Astrocyte (in vitro differentiated cells and primary cell): ENCODE data around the gene CCR2. TPM values are rescaled to one million over a fixed set of nuclear protein-coding genes. Genes with fewer than 3 reads are reported as not detected.

Source experiments
- DNase-seq: peaks from one replicate; pipeline ENCODE4 v3.0.0-alpha.2; 2010; ENCODE audit warnings: low read depth
- FAIRE-seq: peaks from 2 replicates; lab custom pipeline; 2011; peaks lifted over from hg19 to GRCh38; lab: Jason Lieb, UNC
- H2AFZ ChIP-seq: 2 replicates; pipeline ENCODE4 v1.6.0; 2012; ENCODE audit warnings: low read depth, low read length, inconsistent platforms
- H3K27ac ChIP-seq: 2 replicates; pipeline ENCODE4 v1.5.1; 2011; ENCODE audit warnings: low read depth, low read length, inconsistent platforms
- H3K27me3 ChIP-seq: 2 replicates; pipeline ENCODE4 v1.6.0; 2011; ENCODE audit warnings: low read length, inconsistent platforms; ENCODE audit not compliant: insufficient read depth
- H3K36me3 ChIP-seq: 2 replicates; pipeline ENCODE4 v1.5.1; 2011; ENCODE audit warnings: low read length, inconsistent platforms; ENCODE audit not compliant: insufficient read depth
- H3K4me1 ChIP-seq: 2 replicates; pipeline ENCODE4 v1.5.1; 2011; ENCODE audit warnings: low read length, inconsistent platforms; ENCODE audit not compliant: insufficient read depth
- H3K4me2 ChIP-seq: 2 replicates; pipeline ENCODE4 v1.6.0; 2012; ENCODE audit warnings: low read length, inconsistent platforms
- H3K4me3 ChIP-seq: 2 replicates; pipeline ENCODE4 v1.5.1; 2011; ENCODE audit warnings: low read depth, mild to moderate bottlenecking, low read length, inconsistent platforms; ENCODE audit not compliant: insufficient read depth
- H3K79me2 ChIP-seq: 2 replicates; pipeline ENCODE4 v1.6.0; 2012; ENCODE audit warnings: mild to moderate bottlenecking, low read length, inconsistent platforms; ENCODE audit not compliant: insufficient read depth
- H3K9ac ChIP-seq: 2 replicates; pipeline ENCODE4 v1.6.0; 2012; ENCODE audit warnings: mild to moderate bottlenecking, low read length, inconsistent platforms
- H3K9me3 ChIP-seq: 2 replicates; pipeline ENCODE4 v1.5.1; 2012; ENCODE audit warnings: low read depth, mild to moderate bottlenecking, low read length, inconsistent platforms; ENCODE audit not compliant: insufficient read depth
- H4K20me1 ChIP-seq: 2 replicates; pipeline ENCODE4 v1.6.0; 2012; ENCODE audit warnings: low read length, inconsistent platforms; ENCODE audit not compliant: insufficient read depth
- H3K27ac Mint-ChIP-seq: one replicate; pipeline ENCODE4 v1.8.0; 2021; ENCODE audit warnings: mild to moderate bottlenecking, mixed read lengths; ENCODE audit not compliant: unreplicated experiment
- H3K27me3 Mint-ChIP-seq: one replicate; pipeline ENCODE4 v1.8.0; 2021; ENCODE audit warnings: low read depth, mixed read lengths; ENCODE audit not compliant: unreplicated experiment
- H3K36me3 Mint-ChIP-seq: one replicate; pipeline ENCODE4 v1.8.0; 2021; ENCODE audit warnings: low read depth, mixed read lengths; ENCODE audit not compliant: unreplicated experiment
- H3K4me1 Mint-ChIP-seq: one replicate; pipeline ENCODE4 v1.8.0; 2021; ENCODE audit warnings: low read depth, mixed read lengths; ENCODE audit not compliant: unreplicated experiment
- H3K4me3 Mint-ChIP-seq: one replicate; pipeline ENCODE4 v1.8.0; 2021; ENCODE audit warnings: mild to moderate bottlenecking, moderate library complexity, mixed read lengths; ENCODE audit not compliant: unreplicated experiment
- H3K9me3 Mint-ChIP-seq: one replicate; pipeline ENCODE4 v1.8.0; 2021; ENCODE audit warnings: mild to moderate bottlenecking, mixed read lengths; ENCODE audit not compliant: unreplicated experiment
- CTCF ChIP-seq: IDR thresholded peaks from 2 replicates; pipeline ENCODE4 v1.5.1; 2011; ENCODE audit warnings: low read depth, mild to moderate bottlenecking, inconsistent platforms, low read length, moderate library complexity; ENCODE audit not compliant: insufficient read depth
- EZH2 ChIP-seq: IDR thresholded peaks from 2 replicates; pipeline ENCODE4 v1.6.1; 2012; ENCODE audit warnings: mild to moderate bottlenecking, low read length, inconsistent platforms; ENCODE audit not compliant: insufficient read depth
- total RNA-seq: library from RNA; stranded (reverse); gene quantifications from 2 replicates; pipeline ENCODE4 v1.2.1, GENCODE V29; 2021

Gene CCR2
- total RNA-seq, 1 donor from 2014 or later, result not detected

GRCh38 chr3:46395766-46396530 is 42.0 kb downstream of the CCR2 start:
- TF ChIP-seq EZH2 (no peak), CTCF (no peak)
- H3K27me3 Mint-ChIP-seq, result no peaks in the 10 kb centered on the region

GRCh38 chr3:46397111-46397510 is 43.2 kb downstream of the CCR2 start:
- Histone ChIP-seq H3K4me3 (no peak overlapping the region), H3K9me3 (no peaks in the 10 kb centered on the region), H2AFZ (no peak overlapping the region), H3K27me3 (peaks cover 5% of the 10 kb centered on the region), H4K20me1 (no peaks in the 10 kb centered on the region), H3K79me2 (no peaks in the 10 kb centered on the region), H3K36me3 (no peaks in the 10 kb centered on the region), H3K9ac (no peak overlapping the region), H3K4me1 (peaks cover 13% of the 10 kb centered on the region), H3K27ac (no peak overlapping the region), H3K4me2 (no peak overlapping the region)
- Mint-ChIP-seq H3K9me3 (peaks cover 8% of the 10 kb centered on the region), H3K27ac (no peak overlapping the region), H3K4me1 (peaks cover 19% of the 10 kb centered on the region), H3K27me3 (no peaks in the 10 kb centered on the region), H3K4me3 (no peak overlapping the region), H3K36me3 (no peaks in the 10 kb centered on the region)
- FAIRE-seq, result no peak
- DNase-seq, result no peak
- TF ChIP-seq CTCF, result no peak
- TF ChIP-seq EZH2, result no peak

More at GRCh38 chr3:46395766-46396530, 42.0 kb downstream of the CCR2 start:
- Histone ChIP-seq H3K9me3 (no peaks in the 10 kb centered on the region), H3K4me1 (peaks cover 13% of the 10 kb centered on the region), H3K4me3 (no peak overlapping the region), H3K27me3 (peaks cover 3% of the 10 kb centered on the region), H2AFZ (no peak overlapping the region), H3K36me3 (no peaks in the 10 kb centered on the region), H3K4me2 (no peak overlapping the region), H3K27ac (no peak overlapping the region), H3K79me2 (no peaks in the 10 kb centered on the region), H4K20me1 (no peaks in the 10 kb centered on the region), H3K9ac (no peak overlapping the region)
- H3K4me1 Mint-ChIP-seq, result peaks cover 19% of the 10 kb centered on the region
- peaks cover 8% of the 10 kb centered on the region for H3K9me3 Mint-ChIP-seq
- FAIRE-seq, result no peak
- no peak for DNase-seq
- H3K4me3 Mint-ChIP-seq, result no peak overlapping the region
- H3K27ac Mint-ChIP-seq, result no peak overlapping the region
- no peaks in the 10 kb centered on the region for H3K36me3 Mint-ChIP-seq
